GM19463 (cell line): ENCODE results near the gene GLB1L.
"Not testable (repeated sequence)": the region's sequence is repeated elsewhere in the genome, so short reads cannot be mapped to it uniquely, and the experiment has no call there.

Experiments used
- ATAC-seq: cut with Tn5 transposase; IDR thresholded peaks from one replicate; pipeline ENCODE4 v1.9.1; 2021; ENCODE audit warnings: mild to moderate bottlenecking, moderate library complexity; ENCODE audit not compliant: unreplicated experiment

The GLB1L gene

DNA sequence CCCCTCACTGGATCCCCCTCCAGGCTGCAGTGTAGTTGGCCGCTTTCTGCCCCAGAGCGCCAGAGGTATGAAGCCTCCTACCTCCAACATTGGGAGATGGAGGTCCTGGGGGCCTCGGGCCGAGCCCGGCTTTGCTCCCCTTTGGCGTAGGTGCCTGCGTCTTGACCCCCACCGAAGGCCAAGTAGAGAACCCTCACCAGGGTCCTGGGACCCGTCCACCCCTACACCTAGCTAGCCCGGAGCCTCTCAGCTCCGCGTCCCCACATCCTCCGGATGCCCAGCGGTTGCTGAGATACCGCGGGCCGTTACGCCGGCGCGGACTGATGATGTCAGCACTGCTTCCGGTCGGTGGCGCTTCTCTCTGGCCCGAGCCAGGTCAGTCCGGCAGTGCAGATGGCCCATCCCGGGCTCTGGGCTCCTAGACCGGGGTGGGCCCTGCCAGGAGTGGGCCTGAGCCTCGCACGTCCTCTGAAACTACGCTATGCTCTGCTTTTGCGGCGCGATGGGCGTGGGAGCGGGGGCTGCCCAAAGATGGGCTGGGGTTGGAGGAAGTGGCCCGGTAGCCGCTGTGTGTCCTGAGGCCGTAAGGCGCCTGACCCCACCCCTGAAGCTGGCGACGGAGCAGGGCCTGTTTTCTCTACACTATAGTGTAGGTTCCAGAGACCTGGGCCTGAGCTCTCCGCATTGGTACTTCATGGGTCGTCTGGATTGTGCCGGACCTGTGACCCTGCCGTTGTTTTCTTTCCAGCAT is at the start of gene GLB1L, which contains the start of gene STK16:
Gene GLB1L (minus strand): TSS at position 297 of the 751 bp plus-strand sequence. CDS start 1,871 bp downstream, outside the sequence.
Gene STK16 (plus strand): TSS at position 332 of the 751 bp plus-strand sequence. CDS start 521 bp downstream, outside the sequence.
- ATAC-seq: peak; percentile 60

DNA sequence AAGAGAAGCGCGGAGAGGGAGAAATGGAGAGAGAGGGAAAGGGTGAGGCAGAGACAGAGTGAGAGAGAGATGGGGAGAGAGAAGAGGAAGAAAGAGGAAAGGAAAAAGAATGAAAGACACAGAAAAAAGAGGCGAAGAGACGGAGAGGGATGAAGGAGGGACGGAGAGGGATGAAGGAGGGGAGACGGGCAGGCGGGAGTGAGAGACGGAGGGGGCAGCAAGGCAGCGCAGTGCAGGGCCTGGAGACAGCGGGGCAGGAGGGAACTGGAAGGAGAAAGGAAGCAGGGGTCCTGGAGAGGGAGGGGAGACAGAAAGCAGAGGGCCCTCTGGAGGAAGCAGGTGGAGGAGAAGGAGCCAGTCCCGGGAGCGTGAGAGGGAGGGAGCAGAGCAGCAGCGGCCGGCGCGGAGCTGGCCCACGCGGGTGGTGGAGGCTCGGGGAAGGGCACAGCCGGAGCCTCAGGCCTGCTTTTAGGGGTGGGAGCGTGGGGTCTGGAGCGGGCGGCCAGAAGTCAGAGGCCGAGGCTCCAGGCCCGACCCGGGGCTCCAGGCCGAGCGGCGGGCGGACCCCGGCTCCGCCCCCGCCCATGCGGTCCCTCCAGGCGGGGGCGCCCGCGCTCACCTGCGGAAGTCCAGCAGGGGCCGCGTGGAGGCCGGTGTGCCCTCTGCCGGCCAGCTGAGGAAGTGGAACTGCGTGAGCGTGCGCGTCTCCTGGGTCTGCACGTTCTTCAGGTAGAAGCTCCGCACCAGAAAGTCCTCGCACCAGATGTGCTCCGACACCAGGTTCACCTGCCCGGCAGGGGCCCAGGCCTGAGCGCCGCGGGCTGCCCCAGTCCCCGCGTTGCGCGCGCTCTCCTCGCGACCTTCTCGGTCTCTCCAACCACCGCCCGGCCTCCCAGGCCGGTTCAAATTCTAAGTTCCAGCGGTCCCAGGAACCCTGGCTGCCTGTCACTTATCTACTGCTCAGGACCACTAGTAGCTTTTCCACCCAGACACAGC is 49.4 kb upstream of the GLB1L start:
- peak; percentile 87 for ATAC-seq

DNA sequence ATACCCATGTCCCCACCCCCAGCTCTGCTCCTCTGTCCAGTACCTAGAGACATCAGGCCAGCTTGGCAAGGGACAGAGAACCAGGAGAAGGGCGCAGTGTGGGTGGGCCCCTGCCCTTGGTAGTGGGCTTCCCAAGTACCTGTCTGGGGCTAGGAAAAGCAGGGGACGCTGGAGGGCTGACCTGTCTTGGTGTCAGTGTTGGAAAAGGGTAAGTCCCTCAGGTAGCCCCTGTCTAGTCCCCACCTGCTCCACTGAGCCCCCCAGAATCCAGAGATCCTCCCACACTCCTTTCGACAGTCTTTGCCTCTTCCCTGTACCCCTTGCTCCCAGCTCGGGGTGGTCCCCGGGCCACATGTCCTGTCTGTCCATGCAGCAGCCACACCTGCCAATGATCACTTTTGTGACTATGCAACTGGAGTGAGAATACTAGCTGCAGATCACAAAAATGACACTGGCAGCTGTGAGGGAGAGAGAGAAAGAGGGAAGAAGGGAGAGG is 48.5 kb upstream of the GLB1L start:
- ATAC-seq: no peak

DNA sequence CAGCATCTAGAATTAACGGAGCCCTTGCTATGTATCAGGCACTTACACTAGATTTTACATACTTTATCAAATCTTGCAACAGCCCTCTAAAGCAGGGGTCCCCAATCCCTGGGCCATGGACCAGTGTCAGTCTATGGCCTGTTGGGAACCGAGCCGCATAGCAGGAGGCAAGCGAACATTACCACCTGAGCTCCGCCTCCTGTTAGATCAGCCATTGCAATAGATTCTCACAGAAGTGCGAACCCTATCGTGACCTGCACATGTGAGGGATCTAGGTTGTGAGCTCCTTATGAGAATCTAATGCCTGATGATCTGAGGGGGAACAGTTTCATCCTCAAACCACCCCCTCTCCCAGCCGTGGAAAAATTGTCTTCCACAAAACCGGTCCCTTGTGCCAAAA is 47.4 kb upstream of the GLB1L start:
- no peak for ATAC-seq

DNA sequence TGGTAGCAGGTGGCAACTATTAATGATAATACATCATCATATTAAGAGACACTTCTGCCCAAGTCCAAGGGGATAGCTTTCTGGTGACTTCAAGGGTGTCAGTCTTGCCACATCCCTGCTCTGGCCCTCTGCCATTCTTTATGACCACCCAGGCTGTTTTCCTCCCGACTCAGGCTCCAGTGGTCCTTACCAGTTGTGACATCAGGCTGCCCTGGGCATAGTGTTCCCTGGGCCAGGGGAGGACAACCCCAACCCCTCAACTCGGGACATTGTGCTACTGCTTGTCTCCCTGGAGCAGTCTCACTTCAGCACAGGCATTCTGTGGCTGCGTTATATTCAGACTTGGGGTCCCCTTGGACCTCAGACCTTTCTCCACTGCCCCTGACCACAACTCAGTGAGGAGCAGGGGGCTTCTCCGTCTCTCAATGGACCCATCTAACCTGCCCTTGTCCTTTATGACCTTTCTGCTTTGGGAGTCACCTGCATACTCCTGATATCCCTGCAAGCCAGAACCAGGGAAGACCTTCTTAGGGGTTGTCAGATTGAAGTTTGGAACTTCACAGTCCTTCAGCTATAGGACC is 46.8 kb upstream of the GLB1L start:
- no peak for ATAC-seq

DNA sequence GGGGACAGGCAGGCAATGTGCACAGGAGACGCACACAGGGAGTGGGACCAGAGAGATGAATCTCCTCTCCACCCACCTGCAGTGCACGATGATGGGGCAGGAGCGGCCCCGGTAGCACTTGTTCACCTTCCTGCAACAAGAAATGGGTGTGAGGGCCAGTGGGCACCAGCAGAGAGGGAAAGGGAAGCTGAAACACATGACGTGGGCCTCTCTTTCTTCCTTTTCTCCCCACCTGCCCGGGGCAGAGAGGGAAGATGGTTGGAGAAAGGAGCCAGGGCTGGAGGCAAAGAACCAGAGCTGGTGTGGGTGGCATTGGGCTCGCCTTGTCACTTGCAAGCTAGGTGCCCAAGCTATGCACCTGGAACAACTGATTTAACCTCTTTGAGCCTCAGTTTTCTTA is 46.1 kb upstream of the GLB1L start:
- ATAC-seq: no peak

DNA sequence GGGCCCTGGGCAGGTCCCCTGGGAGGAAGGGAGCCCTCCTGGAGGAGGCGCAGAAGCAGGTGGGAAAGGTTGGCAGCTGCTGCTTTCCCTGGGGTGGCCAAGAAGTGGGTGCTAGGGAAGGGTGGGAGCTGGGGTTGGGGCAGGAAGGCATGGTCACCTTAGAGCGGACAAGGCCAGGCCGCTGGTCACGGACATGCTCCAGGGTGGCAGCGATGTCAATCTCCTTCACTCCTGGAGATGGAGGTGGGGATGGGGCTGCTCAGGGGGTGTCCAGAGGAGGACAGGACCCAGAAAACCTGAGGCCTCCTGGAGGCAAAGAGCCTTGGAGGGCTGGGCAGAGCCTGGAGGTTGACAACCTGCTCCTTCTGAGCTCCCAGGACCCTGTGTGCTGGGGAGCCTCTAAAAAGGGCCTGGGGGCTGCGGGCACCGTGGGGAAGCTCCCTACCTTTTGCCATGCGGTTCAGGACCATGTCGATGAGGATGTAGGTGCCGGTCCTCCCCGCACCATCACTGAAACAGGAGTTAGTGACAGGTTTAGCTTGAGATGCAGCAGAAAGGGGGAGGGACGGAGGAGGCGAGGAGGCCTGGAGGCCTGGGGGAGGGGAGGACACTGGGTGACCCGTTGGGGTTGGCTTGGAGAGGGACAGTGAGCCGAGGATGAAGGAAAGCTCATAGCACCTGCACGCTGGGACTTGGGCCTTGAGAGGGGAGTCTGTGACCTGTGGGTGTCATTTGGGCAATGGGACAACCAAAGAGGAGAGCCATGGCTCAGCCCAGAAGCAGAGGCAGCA is 45.3 kb upstream of the GLB1L start:
- ATAC-seq: no peak

DNA sequence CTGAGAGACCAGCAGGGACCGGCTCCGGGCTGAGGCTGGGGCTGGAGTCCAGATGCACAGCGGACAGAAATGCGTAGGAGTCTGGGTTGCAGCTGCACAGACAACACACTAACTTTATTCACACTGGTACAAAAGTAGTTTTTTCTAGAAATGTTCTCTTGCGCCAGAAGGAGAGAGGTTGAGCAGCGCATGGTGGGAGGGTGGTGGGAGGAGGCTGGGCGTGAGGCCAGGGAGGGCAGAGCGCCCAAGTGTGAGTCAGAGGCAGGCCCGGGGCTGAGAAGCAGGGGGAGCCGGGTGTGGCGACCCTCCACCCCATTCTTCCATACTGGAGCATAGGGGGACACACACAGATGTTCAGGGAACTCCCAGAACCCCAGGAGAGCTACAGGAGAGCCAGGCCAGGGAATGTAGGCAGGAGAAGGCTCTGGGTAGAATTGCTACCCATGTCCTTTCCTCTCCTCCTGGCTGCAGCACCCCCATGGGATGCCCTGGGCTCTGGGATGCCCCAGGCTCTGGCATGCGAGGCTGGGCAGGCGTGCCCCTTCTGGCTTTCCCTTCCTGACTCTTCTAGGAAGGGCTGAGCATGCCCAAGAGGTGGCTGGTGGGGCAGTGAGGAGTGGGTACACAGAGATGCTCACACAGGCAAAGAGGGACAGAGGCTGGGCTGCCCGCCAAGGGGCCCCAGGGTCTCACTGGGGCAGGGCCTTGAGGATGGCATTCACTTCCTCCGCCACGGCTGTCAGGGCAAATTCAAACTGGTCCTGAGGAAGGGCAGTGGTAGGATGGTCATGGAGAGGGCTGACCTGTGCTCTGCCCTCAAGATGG is 44.5 kb upstream of the GLB1L start:
- no peak for ATAC-seq

DNA sequence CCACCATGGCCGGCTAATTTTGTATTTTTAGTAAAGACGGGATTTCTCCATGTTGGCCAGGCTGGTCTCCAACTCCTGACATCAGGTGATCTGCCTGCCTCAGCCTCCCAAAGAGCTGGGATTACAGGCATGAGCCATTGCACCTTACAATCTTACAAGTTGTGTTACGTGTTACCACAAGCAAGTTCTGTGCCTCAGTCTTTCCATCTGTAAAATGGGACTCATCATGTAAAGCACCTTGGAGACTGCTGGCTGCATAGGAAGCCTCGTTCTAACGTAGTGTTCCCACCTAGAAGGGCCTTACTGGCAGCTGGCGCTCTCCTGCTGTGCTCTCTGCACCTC is 43.9 kb upstream of the GLB1L start:
- no peak for ATAC-seq

DNA sequence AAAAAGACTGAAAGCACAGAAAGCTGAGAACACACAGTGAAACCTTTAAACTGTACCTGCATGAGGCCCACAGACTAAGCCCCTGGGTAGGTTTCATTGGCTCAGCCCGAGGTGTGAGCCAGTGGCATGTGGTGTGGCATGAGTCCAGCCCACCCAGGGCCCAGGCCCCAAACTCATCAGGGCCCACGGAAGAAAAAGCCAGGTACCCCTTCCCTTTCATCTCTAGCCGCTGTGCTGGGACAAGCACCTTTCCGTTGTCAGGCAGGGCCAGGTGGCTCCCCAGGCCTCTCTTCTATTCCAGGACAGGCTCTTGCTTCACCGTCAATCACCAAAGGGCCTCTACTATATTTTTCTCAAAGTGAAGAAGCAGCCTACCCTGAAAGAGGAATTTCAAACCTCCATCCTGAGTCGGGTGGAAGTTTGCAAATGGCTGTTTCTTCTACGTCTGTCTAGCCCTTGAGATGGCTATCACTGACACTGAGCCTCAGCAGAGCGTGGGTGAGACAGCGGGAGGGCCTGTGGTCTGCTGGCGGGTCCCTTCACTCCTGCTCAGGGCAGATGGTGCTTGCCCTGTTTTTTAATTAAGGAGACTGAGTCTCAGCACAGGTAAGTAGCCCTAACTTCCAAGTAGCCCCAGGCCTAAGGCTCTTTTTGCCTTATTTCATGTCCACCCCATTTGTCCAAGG is 42.5 kb upstream of the GLB1L start:
- ATAC-seq: no peak

DNA sequence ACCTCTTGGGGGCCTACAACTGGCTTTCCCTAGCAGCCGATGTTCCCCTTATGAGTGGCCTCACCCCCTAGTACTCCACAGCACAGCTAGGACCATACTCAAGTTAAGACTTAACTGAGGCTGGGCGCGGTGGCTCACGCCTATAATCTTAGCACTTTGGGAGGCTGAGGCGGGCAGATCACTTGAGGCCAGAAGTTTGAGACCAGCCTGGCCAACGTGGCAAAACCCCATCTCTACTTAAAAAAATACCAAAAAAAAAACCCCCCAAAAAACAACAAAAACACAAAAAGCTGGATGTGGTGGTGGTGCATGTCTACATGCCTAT is 41.8 kb upstream of the GLB1L start:
- not testable (repeated sequence) for ATAC-seq

DNA sequence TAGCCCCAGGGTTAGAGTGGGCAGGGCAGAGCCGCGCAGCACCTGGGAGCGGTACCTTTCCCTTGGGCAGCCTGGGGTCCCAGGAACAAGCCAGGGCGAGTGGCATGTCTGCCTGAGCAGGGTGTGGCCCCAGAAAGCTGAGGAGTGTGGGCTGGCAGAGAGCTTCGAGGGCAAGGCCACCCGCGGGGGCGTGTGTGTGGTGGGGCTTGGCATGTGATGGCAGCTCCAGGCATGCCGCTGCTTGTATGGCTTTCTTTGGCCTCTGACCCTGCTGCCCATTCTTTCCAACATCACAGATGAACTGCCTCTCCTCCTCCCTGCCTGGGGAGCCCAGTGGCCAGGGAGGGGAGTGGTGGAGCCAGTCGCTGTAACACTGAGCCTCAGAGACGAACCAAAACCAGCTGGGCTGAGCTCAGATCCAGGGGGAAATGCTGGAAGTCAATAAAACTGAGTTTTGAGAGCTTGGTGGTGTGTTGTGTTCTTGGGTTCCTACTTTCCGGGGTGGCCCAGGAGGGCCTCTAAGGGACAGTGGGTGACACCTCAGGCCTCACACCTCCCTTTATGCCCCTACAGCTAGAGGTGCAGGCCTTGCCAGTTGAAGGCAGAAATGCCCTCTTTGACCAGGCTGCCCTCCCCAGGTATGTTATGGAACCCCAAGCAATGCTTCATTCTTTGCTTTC is 41.3 kb upstream of the GLB1L start:
- no peak for ATAC-seq

DNA sequence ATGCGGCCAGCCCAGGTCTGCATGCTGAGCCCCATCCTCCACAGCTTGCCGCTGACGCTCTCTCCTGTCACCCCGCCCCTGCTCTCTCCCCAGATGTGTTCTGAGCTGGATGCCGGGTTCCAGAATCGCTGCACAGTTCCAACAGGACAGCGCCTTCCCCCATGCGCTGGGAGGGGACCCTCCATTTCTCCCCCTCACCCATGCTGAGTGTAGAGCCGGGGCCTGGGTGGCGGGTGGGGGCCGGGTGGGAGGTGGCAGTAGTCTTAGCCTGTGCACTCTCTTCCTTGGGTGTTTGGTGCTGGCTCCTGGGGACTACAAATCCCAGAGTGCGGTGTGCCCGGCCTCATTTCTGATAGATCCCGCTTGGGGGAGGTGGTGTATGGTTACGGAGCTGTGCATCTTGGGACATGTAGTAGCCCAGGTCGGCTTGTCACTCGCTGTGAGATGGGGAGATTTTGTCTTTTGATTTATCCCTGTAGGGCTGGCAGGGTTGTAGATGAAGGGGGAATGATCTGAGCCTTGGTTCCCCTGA is 40.7 kb upstream of the GLB1L start:
- ATAC-seq: no peak

DNA sequence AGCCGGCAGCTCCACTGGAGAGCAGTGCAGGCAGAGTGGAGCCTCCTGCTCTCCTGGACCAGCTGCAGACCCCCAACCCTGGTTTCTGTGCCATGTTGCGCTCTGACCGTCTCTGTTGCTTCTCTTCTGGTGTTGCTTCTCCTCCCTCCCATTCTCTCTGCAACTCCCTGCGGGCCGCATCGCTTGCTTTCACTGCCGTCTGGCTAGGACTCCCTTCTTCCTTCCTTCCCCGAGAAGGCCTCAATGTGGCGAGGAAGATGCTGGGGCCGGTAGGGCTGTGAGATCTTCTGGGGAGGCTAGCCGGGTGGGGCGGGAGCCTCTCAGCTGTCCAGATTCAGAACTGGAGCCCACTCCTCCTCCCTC is 40.1 kb upstream of the GLB1L start:
- ATAC-seq: no peak

DNA sequence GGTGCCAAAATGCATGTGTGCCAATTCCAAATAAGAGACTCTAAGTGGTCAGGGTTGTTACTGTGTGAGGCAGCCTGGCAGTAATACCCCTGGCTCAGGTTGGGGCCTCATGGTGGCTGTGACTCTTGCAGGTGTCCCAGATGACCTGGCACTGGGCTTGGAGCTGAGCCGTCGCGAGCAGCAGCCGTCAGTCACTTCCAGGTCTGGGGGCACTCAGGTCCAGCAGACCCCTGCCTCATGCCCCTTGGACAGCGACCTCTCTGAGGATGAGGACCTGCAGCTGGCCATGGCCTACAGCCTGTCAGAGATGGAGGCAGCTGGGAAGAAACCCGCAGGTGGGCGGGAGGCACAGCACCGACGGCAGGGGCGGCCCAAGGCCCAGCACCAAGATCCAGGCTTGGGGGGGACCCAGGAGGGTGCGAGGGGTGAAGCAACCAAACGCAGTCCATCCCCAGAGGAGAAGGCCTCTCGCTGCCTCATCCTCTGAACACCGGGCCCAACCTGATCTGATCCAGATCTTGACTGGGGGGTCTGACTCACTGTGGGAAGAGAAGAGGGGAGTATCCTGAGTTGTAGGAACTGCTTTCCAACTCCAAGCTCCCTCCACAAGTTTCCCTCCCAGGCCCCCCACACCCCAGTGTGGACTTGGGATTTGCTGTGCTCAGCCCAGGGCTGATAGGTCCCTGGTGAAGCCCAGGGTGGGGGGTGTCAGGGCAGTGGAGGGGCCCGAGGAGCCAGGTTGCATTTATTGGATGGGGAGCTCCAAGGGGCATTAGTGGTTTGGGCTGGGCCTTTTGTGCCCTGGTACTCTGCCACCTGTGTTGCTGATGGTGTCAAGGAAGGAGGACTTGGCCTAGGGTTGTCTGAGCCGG is 39.5 kb upstream of the GLB1L start:
- no peak for ATAC-seq

DNA sequence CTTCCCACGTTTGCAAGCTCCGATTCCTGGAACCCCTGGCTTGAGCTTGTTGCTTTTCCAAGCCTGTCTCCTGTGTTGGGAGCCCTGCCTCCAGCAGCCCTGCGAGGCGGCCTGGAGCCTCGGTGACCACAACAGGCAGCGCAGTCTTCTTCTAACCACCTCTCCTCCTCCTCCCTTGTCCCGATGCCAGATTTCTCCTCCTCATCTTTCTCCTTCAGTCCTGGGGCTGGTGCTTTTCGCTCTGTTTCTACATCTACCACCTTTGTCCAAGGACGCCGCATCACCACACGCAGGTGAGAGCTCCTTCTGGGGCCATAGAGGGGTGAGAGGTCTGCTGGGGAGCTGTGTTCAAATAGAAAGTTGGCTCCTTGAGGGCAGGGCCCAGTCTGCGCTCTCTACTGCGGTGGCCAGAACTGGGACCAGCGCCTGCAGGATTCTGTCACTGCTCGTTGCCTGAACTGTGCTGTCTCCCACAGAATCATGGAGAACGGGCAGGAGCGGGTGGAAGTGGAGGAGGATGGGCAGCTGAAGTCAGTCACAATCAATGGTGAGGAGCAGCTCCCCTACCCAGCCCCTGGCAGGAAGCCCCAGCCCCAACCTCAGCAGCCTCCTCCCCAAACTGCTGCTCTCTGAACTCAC is 37.8 kb upstream of the GLB1L start:
- no peak for ATAC-seq

DNA sequence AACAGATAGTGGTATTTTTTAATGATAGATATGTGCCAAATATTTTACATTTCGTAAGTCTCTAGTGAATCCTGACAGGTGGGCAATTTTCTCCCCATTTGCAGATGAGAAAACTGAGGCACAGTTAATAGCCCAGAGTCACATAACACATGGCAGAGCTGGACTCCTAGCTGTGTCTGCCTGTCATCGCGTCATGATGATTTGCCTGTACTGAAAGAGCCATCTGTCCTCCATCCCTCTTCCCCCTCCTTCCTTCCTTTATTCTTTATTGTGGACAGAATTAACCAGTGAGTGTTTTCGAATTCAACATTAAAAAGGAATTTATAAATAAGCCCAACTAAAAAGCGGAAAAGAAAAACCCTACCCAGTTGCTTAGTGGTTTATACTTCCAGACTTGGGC is 37.1 kb upstream of the GLB1L start:
- ATAC-seq: no peak
